ENCODE measurements around the gene ZFAND3.

ZFAND3 gene

DNA sequence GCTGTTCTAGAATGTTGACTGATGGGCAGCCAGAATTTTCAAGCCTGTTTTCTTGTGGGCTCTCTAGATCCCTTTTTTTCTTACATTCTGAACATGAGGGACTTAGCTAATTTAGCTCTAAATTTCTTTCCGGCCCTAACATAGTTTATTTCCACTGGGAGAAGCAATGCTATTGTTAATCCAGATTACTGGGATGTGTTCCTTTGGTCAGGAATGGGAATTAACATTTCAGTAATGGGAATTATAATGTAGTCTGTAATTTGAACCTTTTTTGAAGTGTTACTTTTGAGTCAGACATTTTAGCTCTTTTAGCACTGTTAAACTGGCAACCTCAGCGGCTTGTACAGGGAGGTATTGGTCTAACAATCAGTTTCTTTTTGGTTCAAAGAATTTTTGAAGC lies 7.5 kb downstream of the ZFAND3 start:
- TF ChIP-seq, protein P1, sequence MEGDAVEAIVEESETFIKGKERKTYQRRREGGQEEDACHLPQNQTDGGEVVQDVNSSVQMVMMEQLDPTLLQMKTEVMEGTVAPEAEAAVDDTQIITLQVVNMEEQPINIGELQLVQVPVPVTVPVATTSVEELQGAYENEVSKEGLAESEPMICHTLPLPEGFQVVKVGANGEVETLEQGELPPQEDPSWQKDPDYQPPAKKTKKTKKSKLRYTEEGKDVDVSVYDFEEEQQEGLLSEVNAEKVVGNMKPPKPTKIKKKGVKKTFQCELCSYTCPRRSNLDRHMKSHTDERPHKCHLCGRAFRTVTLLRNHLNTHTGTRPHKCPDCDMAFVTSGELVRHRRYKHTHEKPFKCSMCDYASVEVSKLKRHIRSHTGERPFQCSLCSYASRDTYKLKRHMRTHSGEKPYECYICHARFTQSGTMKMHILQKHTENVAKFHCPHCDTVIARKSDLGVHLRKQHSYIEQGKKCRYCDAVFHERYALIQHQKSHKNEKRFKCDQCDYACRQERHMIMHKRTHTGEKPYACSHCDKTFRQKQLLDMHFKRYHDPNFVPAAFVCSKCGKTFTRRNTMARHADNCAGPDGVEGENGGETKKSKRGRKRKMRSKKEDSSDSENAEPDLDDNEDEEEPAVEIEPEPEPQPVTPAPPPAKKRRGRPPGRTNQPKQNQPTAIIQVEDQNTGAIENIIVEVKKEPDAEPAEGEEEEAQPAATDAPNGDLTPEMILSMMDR (conservative IDR thresholded peaks at IDR 0.05; ENCODE audit: low read length): no peak
- H3K4me3 ChIP-seq (ENCODE audit: low read length): no peak overlapping the region
- no peak for DNase-seq (ENCODE audit: low read depth)

DNA sequence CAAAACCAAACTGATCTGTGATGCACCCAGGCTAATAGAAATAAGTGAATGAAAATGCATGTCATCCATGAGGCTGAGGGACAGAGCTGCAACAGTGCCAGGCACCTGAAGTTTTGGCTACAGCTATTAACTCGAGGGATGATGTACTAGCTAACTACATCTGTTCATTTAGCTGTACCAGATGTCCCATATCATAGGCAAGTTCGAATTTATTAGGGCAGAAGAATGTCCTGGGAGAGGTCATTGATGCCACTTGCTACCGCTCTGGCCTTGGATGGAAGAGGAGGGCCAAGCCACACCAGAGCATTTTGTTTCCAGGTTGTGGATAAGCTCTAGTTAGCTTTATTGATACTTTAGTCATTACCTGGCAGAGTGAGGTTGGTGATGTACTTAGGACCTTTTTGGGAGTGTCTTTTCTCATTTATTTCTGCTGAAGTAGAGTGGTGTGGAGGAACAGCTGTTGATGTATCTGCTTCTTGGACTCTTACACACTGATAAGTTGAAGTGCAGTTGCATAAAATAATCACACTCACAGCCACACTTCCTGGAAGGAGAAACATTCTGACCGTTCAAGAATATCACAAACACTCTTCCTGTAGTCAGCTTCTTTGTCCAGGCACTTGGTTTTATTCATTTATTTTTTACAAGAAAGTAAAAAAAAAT lies 8.2 kb downstream of the ZFAND3 start:
- TF ChIP-seq, protein P1 (conservative IDR thresholded peaks at IDR 0.05; ENCODE audit: low read length): no peak
- H3K4me3 ChIP-seq (ENCODE audit: low read length): no peak overlapping the region
- DNase-seq (ENCODE audit: low read depth): no peak

DNA sequence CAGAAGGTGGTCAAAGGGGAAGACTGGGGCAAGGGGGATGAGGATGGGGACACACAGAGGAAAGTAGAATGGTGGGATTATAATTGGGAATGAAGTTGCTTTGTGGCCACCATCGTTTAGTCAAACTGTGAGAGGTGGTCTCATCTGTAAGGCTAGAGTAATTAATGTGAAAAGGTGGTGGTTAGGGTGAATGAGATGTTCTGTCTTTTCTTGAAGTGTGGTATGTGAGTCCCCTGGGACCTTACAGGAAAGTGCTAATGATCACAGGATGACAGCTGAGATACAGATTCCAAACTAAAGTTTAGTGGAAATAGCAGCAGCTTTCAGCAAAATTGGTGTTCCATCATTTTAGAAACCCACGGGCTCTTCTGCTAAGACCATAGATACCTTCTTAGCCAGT lies 10.7 kb downstream of the ZFAND3 start:
- TF ChIP-seq, protein P1 (conservative IDR thresholded peaks at IDR 0.05; ENCODE audit: low read length): no peak
- no peak overlapping the region for H3K4me3 ChIP-seq (ENCODE audit: low read length)

DNA sequence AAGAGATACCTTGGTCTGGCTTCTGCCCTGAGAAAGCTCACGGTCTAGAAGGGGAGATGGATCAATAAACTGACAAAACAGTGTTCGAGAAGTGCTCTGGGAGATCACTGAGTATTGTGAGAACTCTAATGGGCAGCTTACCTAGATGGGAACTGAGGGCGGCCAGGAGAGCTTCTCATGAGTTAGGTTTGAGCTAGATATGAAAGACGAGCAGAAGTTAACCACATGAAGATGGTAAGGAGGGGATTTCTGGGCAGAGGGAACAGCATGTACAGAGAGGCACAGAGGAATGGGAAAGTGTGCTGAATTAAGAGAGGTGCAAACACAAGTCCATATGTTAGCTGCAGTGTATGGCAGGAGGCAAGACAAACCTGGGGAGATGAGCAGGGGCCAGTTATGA lies 11.9 kb downstream of the ZFAND3 start:
- TF ChIP-seq, protein P1 (conservative IDR thresholded peaks at IDR 0.05; ENCODE audit: low read length): no peak
- DNase-seq (ENCODE audit: low read depth): no peak
- no peak overlapping the region for H3K4me3 ChIP-seq (ENCODE audit: low read length)

More for the DNA sequence above, 10.7 kb downstream of the ZFAND3 start:
- no peak for DNase-seq (ENCODE audit: low read depth)

DNA sequence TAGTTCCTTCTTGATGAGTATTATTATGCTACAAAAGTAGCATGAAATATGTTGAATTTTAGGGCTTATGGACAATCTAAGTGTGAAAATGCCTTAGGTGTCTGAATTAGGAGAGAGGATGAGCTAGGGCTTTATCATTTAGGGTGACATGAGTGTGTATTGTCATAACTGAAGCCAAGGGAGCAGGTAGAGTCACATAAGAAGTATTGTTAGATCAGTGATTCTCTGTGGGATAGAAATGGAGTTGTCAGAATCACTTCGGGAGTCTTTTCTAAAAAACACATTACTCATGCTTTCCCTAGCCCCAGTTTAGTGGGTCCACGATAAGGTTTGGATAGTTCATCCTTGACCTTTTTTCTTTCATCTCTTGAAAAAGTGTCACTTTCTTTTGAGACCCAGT lies 16.4 kb downstream of the ZFAND3 start:
- no peak overlapping the region for H3K4me3 ChIP-seq (ENCODE audit: low read length)
- no peak for DNase-seq (ENCODE audit: low read depth)
- TF ChIP-seq, protein P1 (conservative IDR thresholded peaks at IDR 0.05; ENCODE audit: low read length): no peak

DNA sequence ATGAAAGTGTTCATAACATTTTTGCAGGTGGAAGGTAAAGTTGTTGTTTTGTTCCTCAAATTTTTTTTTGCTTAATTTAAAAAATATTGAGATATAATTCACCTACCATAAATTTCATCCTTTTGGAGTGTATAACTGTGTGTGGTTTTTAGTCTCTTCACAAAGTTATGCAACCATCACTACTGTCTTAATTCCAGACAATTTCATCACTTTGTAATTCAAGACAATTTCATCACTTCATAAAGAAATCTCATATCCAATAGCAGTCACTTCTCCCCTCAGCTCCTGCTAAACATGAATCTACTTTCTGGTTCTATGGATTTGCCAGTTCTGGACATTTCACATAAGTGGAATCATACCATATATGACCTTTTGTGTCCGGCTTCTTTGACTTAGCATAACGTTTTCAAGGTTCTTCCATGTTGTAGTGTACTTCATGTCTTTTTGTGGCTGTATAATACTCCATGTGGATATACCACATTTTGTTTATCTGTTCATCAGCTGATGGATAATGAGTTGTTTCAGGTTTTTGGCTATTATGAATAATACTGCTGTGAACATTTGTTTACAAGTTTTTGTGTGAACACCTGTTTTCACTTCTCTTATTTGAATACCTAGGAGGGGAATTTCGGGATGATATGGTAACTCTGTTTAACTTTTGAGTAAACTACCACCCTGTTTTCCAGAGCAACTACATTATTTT lies 18.8 kb downstream of the ZFAND3 start:
- TF ChIP-seq, protein P1 (conservative IDR thresholded peaks at IDR 0.05; ENCODE audit: low read length): no peak
- peak; percentile 68 for DNase-seq (ENCODE audit: low read depth)
- no peak overlapping the region for H3K4me3 ChIP-seq (ENCODE audit: low read length)
